Stimulated activated CD4-positive, alpha-beta T cell treated with anti-CD3 and anti-CD28 coated beads, Interleukin-4, amount 100 ng/mL, for 48 hours (primary cell): ENCODE measurements around the gene MGST3.
"Not testable (repeated sequence)": the region's sequence is repeated elsewhere in the genome, so short reads cannot be mapped to it uniquely, and the experiment has no call there.

ENCODE experiments used
- DNase-seq, 2 donors: peaks; one replicate each; pipeline ENCODE4 v3.0.0-alpha.2; 2020; ENCODE audit warnings: low read depth in 2 of 2

The MGST3 gene

DNA sequence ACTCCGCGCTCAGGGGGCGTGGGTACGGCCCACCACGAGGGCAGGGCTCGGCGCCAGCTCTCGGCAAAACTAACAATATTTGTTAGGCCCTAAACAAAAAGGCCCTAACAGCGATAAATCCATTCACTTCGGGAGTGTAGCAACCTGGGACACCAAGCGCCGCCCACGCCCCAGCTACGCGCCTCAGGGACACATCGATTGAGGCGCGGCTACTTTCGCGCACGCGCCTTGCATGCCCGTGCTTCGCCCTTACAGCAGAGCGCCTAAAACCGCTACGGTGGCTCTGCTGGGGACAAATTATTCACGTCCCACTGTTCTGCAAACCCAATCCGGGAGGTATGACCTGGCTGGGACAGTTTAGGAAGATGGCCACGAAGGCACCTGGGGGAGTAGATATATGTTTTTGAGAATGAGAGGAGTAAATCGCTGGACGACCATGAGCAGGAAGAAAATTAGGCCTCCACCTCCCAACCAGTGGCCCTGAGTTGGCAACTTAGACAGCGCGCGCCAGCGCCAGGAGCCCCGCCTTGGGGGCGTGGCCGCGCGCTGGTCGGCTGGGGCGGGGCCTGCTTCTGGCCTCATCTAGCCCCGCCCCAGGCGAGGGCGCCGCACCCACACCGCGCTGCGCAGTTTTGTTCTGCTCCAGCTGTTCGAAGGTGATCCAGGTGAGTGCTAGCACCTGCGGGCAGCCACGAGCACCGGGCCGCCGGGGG is at the start of gene MGST3:
Gene MGST3, plus strand, starts transcription at position 606 of the 713 bp plus-strand sequence. CDS start 18,614 bp downstream, outside the sequence.
- peak; percentile 93 to 94 for DNase-seq

DNA sequence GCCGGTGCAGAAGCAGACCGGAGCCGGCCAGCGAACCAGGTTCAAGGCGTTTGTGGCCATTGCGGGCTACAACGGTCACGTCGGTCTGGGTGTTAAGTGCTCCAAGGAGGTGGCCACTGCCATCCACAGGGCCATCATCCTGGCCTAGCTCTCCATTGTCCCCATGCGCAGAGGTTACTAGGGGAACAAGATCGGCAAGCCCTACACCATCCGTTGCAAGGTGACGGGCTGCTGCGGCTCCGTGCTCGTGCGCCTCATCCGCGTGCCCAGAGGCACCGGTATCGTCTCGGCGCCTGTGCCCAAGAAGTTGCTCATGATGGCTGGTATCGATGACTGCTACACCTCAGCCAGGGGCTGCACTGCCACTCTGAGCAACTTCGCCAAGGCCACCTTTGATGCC is 49.1 kb upstream of the MGST3 start:
- no peak for DNase-seq

DNA sequence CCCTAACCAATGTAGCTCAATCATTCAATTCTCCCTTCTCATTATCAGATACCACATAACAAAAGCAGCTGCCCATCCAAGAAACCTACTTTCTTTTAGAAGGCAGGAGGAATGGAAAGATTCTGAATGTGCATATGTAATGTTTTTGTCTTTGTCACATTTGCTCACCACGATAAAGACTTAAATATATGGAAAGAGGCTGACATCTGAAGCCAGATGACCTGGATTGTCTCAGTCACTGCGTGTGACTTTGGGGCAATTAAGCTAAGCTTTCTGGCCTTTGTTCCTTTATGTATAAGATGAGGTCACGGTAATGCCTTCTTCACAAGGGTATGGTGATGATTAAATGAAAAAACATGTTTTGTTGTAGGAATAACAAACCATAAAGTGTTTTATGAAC is 44.6 kb upstream of the MGST3 start:
- DNase-seq = no peak

DNA sequence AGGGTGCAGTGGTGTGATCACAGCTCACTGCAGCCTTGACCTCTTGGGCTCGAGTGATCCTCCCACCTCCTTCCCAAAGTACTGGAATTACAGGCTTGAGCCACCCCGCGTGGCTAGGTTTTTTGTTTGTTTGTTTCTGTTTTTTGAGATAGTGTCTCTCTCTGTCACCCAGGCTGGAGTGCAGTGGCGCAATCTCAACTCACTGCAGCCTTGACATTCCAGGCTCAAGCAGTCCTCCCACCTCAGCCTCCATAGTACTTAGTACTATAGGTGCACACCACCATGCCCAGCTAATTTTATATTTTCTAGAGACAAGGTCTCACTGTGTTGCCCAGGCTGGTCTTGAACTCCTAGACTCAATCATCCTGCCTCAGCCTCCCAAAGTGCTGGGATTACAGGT is 39.6 kb upstream of the MGST3 start:
- DNase-seq = not testable (repeated sequence)

DNA sequence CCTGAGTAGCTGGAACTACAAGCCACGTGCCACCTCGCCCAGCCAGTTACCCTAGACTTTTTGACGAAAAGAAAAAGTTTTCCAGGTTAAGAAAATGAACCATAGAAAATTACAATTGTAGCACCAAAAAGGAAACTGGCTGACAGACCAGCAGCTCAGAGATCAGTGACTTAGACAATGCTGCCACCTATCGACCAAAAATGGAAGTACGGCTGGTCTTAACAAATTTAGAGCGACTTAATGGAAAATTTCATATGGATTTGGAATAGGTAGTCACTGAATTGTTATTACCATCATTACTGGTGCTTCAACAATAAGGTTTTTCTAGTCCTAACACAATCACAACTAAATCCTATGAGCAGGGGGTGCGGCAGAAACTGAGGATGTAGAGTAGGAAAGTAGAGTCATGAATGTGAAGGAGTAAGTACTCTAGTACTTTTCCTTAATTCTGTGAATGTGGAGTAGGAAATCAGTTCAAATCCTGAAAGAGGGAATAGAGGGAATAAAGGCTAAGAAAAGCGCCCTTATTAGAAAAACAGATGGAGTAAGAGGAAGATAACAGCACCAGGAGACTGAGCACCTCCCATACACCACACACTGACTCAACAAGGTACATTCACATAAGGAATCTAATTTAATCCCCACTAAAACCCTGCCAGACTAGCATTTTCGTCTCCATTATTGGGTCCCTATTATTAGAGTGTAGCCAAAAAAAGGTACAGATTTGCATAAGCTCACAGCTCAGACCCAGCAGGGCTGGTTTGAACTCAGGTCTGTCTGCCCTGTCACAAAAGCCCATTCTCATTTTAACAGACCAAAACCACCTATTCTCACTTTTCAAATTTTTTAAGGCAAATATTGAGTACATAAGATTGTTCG is 37.9 kb upstream of the MGST3 start:
- DNase-seq = peak; percentile 61 to 75

DNA sequence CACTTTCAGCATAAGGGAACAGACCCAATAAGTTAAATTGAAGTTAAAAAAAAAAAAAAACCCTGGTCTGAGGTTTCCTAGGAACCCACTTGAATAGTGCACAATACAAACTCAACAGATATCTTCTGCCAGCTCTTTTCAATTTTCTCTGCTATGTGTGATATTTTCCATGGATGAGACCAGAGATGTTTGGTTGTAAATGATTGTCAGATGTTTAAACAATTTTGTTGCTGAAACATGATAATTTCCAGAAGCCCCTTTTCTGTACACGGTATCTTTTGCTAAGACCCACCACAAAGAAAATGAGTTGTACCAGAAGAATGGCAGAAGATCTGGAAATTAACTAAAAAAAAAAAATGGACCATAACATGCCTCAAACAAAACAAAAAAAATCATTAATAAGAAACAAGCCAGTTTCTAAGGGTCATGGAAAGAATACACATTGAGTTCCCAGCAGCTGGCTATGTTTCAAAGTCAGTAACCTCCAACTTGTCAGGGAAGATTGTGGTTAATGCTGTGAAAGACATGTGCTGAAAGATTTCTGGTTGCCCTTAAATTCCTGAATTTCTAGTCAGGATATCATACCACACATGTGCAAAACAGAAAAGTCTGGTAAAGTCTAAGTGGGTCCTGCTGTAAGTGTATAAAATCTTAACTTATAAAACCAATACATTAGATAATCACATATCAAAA is 35.6 kb upstream of the MGST3 start:
- DNase-seq = no peak

DNA sequence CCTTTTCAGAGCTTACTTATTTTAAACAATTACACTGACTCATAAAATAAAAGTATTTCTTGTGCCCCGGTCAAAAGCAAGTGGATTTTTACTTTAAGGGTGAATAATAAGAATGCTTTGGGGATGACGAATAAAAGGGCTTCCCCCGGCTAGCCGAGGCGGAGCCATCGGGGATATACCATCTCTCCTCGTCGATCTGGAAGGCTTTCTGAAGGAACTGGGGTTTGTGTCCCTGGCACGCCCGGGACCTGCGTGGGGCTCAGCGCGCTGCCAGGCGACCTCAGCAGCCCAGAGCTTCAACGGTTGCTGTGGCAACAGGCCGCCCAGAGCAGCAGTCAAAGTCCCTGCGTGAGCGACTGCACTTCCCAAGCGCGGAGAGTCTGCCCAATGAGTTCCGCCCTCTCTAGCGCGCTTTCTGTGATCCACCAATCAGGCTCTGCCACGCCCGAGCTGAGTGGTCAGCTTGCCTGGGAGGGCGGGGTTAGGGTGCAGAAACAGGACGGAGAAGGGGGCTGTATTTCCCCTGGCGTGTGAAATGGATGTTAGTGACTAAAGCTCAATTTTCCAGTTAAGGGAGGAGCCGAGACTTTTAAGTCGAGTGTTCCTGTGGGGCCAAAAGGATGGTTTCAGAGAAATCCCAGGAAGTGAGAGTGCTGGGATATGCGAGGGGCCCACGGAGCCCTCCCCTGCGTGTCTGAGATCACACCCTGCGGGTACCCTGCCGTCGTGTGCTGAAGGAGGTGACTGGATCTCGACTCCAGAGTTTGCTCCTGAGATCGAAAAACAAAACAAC is 33.0 kb upstream of the MGST3 start:
- peak; percentile 93 to 94 for DNase-seq

DNA sequence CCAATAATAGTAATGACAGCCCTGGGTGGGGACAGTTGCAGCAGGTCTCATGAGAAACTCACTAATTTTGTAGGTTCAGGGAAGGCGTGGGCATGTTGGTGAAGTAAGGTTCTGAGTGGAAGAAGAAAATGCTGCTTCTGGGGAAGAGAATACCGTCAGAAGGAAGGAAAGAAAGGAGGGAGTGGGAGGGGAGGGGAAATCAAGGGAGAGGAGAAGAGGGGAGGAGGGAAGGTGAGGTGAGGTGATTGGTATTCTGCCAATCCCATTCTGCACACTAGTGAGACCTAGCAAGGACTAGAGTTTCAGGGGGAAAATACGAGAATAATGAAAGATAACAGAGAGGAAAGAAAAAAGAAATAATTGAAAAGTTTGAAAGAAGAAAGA is 32.4 kb upstream of the MGST3 start:
- no peak for DNase-seq

DNA sequence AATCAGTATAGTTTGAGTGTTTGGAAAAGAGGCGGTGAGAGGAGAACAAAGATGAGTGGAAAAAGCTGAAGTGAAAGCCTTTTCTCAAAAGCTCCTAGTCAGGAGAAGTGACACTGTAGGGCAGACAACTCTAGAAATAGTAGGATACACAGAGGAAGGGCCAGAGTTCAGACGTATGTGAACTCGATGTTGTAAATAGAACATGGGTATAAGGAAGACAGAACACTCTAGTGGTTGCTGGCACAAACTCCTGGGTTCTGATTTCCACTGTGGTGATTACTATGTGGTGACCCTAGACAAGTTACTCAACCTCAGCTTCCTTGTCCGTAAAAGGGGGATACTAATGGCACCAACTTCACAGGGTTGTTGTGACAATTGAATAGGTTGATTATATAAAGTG is 30.2 kb upstream of the MGST3 start:
- no peak for DNase-seq

DNA sequence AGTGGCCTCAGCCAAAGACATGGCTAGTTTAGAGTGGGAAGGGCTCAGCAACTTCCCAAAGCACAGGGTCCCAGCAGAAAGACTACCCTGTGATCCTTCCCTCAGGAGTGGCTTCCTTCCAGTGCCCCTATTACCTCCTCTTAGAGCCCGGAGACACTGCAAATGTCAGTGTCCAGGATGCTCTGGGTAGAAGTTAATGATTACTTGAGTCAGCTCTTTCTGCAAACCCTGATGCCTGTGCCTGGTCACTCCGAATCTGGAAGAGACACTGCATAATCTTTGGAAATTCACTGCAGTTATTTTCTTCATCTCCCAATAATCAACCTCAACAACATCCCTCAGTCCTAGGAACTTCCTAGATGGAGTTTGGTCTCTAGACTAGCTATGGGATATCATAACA is 27.2 kb upstream of the MGST3 start:
- no peak for DNase-seq

DNA sequence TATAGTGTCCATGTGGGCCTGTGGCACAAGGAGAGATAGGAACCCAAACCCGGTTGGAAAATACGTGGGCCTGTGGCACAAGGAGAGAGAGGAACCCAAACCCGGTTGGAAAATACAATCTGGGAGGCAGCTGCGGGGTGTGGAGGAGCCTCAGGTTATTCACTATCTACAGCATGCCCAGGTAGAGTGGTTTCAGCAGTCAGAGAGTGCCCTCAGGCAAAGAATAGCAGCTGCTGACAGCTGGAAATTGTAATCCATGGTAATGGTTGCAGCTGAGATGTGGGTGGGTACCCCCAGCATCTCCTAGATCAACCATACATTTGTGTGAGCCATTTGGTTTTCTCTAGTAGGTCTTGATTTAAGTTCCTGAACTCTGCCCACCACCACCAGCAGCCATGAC is 25.8 kb upstream of the MGST3 start:
- no peak for DNase-seq

DNA sequence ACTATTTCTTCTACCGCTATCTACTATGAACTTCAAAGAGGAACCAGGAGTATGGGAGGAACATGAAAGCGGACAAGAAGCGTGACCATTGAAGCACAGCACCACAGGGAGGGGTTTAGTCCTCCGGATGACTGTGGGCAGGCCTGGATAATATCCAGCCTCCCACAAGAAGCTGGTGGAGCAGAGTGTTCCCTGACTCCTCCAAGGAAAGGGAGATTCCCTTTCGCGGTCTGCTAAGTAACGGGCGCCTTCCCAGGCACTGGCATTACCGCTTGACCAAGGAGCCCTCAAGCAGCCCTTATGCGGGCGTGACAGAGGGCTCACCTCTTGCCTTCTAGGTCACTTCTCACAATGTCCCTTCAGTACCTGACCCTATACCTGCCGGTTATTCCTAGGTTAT is 24.4 kb upstream of the MGST3 start:
- not testable (repeated sequence) for DNase-seq

DNA sequence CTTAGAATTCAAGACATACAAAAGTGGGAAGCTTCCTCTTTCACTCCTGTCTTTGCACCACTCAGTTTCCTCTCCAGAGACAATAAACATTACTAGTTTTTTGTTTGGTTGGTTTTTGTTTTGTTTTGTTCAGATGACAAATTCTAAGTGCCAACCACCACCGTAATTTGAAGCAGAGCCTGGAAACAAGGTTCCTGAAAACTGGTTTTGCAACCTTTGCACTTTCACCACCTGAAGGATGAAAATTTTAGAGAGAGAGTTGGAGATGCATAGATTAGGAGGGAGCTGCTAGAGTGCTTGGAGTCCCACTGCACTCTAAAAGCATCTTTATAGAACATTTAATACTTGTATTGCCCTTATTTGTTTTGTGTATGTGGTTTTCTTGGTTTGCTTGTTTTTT is 20.2 kb upstream of the MGST3 start:
- DNase-seq = no peak

DNA sequence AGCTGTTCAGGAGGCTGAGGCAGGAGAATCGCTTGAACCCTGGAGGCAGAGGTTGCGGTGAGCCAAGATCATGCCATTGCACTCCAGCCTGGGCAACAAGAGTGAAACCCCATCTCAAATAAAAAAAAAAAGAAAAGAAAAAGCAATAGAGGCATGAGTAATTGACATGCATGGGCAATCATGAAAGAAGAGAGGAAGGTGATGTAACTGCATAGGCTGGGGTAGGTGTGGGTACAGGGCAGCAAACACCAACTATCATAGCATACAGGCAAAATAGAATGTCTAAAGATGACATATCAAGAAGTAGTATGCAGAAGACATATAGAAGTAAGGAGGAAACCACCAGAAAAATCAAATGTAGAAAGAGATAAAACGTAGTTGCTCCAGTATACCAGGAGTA is 19.0 kb upstream of the MGST3 start:
- no peak for DNase-seq

DNA sequence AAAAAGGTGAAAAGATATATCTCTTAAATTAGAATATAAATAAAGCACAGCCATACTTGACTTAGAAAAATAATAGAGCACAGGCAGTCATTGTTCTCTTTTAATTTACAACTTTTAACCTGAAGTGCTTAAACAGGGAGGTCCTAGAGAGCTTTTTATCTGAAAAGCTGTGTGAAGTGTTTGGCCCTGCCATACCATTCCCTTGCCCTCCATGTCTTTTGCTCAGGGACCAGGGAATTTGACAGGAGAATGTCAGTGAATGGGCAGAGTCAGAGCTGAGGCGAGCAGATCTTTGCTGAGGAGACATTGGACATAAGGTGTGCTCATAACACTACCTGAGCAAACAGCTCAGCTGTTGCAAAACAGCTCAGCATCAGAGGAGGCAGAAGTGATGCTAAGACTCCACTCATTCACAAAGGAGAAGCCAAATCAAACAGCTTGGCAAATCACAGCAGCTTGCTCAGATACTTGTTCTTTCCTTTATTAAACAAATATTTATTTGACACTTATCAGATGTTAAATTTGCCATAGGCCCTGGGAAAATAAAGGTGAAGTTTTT is 14.9 kb upstream of the MGST3 start:
- no peak for DNase-seq

DNA sequence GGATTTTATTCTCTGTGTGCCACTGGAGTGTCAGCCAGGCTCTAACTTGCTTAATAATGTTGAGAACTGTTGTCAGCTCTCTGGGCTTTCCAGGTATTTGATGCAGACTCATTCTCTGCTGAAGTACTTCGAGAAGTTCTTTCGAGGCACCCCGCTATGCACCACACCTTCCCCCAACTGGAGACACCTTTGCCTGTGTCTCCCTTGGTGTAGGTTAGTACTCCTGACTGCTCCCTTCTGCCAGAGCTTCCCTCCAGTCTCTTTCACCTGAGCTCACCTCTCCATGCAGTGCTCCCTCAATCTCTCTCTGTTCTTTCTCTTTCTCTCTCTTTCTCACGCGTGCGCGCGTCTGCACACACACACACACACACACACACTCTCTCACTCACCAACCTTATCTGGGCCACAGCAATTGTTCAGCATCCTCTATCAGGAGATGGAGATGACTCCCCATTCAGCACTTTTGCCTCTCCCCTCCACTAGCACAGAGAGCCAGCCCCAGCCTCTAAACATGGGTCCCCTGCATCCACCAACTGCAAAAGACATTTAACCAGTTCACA is 14.0 kb upstream of the MGST3 start:
- no peak for DNase-seq

DNA sequence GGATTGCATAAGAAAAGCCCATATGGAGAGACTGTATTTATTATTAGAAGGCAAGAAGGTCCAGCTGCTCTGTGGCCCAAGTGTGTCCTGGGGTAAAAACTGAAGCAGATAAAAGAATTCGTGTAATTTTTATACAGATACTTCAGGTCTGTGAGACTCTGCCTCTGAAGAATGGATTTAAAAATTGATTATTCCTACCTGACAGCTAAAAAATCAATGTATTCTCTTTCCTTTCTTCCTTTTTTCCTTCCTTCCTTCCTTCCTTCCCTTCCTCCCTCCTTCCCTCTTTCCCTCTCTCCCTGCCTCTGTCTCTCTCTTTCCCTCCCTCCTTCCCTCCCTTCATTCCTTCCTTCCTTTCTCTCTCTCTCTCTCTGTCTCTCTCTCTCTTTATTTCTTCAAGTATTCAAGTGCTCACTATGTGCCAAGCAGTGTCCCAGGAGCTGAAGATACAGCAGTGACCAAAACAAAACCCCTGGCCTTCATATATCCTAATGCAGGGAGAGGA is 11.3 kb upstream of the MGST3 start:
- DNase-seq = no peak

DNA sequence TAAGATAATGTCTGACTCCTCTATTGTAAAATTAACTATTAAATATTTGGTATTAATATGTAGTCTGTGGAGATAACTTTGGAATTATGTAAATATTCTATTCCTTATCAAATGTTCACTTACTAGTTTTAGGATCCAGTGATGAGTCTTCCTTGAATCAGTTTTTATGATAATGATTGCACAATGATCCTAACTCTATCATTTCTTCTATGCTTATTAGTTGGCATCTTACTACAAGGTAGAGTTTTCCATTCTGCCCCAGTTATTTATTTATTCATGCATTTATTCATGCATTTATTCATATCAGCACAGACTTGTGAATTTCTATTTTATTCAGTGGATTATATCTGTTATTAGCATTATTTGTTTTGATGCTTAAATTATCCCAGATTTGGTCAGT is 7.4 kb upstream of the MGST3 start:
- no peak for DNase-seq

DNA sequence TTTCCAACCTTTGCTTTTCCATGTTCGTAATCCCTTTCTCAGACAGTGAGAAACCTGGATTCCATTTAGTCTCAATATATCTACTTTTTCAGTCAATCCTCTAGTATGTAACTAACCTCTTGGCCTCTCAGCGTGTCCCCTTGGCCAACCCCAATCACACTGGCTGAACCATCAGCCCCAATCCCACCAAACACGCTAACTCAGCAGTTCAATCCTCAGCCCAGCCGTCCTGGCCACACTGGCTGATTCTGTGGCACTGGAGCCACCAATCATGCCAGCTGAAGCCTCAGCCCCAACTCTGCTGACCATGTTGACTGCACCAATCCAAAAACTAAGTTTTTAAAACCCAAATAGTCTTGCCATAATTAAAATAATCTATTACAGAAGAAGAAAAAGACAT is 6.6 kb upstream of the MGST3 start:
- no peak for DNase-seq

DNA sequence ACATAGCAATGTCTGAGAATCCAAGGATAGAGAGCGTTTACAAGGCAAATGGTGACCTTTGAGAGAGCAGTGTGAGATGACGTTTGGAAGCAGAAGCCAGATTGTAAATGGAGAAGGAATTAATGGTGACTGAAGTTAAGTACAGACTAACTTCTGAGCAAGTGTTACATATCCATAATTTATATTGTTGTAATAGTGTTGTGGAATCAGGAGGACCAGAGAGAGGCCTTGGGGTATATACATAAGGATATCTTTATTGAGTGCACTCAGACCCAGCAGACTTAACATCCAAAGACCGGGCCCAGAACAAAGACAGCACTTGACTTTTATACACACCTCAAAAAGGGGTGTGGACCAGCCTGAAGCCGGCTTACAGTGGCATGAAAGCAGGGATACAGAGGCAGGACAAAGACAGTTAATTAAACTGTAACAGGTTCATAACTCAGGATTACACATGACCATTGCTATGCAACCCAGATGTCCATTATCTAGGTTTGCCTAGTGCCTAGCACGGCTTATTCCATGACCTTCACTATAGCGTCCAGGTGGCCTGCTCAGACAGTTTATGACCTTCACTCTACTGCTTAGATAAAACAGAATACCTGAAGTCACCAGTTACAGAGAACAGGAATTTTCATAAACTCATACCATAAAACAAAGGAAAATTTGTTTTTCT is 2.7 kb upstream of the MGST3 start:
- no peak for DNase-seq
